ENCODE results near the gene SAXO1. TPM values are rescaled to one million over a fixed set of nuclear protein-coding genes. Genes with fewer than 3 reads are reported as not detected.

Gene SAXO1
- total RNA-seq, 1 donor from 2014 or later: not detected

DNA sequence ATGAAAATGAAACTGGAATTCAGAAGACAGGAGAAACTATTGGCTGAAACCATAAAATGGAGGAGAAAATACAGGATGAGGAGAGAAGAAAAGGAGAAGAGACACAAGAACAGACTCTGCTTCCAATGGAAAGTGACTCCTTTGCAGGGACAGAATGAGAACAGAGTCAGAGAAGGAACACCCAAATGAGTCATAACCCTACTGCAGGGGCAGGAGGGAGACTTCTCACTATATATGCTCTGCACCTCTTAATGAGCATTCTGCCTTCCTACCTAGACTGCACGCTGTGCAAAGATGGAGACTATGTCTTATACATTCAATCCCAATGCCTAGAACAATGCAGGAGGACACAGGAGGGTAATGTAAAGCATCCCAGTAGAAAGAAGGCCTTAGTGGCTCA, 2.1 kb downstream of the SAXO1 start:
- no peaks in the 10 kb centered on the region for H3K9me3 ChIP-seq
- no peak overlapping the region for H3K4me3 ChIP-seq
- intact Hi-C loops (cut with DNase I): no loop called here
- no peaks in the 10 kb centered on the region for H3K27me3 ChIP-seq
- no peaks in the 10 kb centered on the region for H3K4me1 ChIP-seq
- DNase-seq (ENCODE audit: extremely low spot score in 2 of 2): no peak
- no peaks in the 10 kb centered on the region for H3K36me3 ChIP-seq
- no peak overlapping the region for H3K27ac ChIP-seq
- no peak for TF ChIP-seq POLR2A (IDR thresholded peaks at IDR 0.05)
- TF ChIP-seq, protein P1, sequence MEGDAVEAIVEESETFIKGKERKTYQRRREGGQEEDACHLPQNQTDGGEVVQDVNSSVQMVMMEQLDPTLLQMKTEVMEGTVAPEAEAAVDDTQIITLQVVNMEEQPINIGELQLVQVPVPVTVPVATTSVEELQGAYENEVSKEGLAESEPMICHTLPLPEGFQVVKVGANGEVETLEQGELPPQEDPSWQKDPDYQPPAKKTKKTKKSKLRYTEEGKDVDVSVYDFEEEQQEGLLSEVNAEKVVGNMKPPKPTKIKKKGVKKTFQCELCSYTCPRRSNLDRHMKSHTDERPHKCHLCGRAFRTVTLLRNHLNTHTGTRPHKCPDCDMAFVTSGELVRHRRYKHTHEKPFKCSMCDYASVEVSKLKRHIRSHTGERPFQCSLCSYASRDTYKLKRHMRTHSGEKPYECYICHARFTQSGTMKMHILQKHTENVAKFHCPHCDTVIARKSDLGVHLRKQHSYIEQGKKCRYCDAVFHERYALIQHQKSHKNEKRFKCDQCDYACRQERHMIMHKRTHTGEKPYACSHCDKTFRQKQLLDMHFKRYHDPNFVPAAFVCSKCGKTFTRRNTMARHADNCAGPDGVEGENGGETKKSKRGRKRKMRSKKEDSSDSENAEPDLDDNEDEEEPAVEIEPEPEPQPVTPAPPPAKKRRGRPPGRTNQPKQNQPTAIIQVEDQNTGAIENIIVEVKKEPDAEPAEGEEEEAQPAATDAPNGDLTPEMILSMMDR (IDR thresholded peaks at IDR 0.05): no peak
- TF ChIP-seq POLR2AphosphoS5 (IDR thresholded peaks at IDR 0.05; ENCODE audit: insufficient read depth in 1 of 2, low read depth in 1 of 2): no peak

GRCh38 chr9:19028835-19029451, 4.1 kb downstream of the SAXO1 start:
- intact Hi-C loops (cut with DNase I): no loop called here
- H3K4me3 ChIP-seq: no peak overlapping the region
- no peaks in the 10 kb centered on the region for H3K36me3 ChIP-seq
- TF ChIP-seq, protein P1 (IDR thresholded peaks at IDR 0.05): peak; percentile 42 to 87 (median 72)
- TF ChIP-seq POLR2AphosphoS5 (IDR thresholded peaks at IDR 0.05; ENCODE audit: insufficient read depth in 1 of 2, low read depth in 1 of 2) (peak in 1 of 2 donors; percentile 18), POLR2A (IDR thresholded peaks at IDR 0.05) (no peak)
- DNase-seq (ENCODE audit: extremely low spot score in 2 of 2): no peak
- H3K27me3 ChIP-seq: no peaks in the 10 kb centered on the region
- H3K27ac ChIP-seq: no peak overlapping the region
- no peaks in the 10 kb centered on the region for H3K4me1 ChIP-seq
- no peaks in the 10 kb centered on the region for H3K9me3 ChIP-seq

DNA sequence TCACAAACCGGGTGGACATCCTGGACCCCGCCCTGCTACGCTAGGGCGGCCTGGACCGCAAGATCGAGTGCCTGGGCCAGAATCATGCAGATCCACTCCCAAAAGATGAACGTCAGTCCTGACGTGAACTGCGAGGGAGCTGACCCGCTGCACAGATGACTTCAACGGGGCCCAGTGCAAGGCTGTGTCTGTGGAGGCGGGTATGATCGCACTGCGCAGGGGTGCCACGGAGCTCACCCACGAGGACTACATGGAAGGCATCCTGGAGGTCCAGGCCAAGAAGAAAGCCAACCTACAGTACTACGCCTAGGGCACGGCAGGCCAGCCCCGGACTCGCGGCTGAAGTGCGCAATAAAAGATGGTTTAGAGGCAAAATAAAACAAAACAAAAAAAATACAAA, 5.2 kb downstream of the SAXO1 start:
- no peak overlapping the region for H3K27ac ChIP-seq
- no peaks in the 10 kb centered on the region for H3K36me3 ChIP-seq
- TF ChIP-seq POLR2AphosphoS5 (IDR thresholded peaks at IDR 0.05; ENCODE audit: insufficient read depth in 1 of 2, low read depth in 1 of 2) (no peak), POLR2A (IDR thresholded peaks at IDR 0.05) (no peak)
- TF ChIP-seq, protein P1 (IDR thresholded peaks at IDR 0.05): no peak
- peaks cover under 1% of the 10 kb centered on the region for H3K4me1 ChIP-seq
- intact Hi-C loops (cut with DNase I): no loop called here
- H3K4me3 ChIP-seq: no peak overlapping the region
- DNase-seq (ENCODE audit: extremely low spot score in 2 of 2): no peak
- H3K27me3 ChIP-seq: no peaks in the 10 kb centered on the region
- no peaks in the 10 kb centered on the region for H3K9me3 ChIP-seq

DNA sequence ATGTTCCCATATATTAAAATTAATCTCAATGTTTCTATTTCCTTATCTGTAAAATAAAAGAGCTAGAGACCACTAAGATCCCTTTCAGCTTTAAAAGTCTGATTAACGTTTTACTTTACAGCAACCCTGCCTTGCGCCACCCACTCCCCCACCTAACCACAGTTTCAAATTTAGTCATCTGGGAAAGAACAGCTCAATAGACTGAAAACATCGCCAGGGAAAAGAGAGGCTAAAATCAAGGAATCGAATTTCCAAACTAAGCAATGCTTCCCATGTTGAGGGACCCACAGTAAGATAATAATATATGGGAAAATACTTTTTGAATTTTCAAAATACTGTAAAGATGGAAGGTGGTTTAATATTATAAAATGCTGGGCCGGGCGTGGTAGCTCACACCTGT, 6.6 kb downstream of the SAXO1 start:
- Histone ChIP-seq H3K27me3 (no peaks in the 10 kb centered on the region), H3K36me3 (no peaks in the 10 kb centered on the region), H3K27ac (no peak overlapping the region), H3K4me3 (no peak overlapping the region), H3K9me3 (no peaks in the 10 kb centered on the region), H3K4me1 (peaks cover 5% of the 10 kb centered on the region)
- TF ChIP-seq POLR2AphosphoS5 (IDR thresholded peaks at IDR 0.05; ENCODE audit: insufficient read depth in 1 of 2, low read depth in 1 of 2) (no peak), POLR2A (IDR thresholded peaks at IDR 0.05) (no peak)
- TF ChIP-seq, protein P1 (IDR thresholded peaks at IDR 0.05): no peak
- no peak for DNase-seq (ENCODE audit: extremely low spot score in 2 of 2)
- intact Hi-C loops (cut with DNase I): no loop called here

DNA sequence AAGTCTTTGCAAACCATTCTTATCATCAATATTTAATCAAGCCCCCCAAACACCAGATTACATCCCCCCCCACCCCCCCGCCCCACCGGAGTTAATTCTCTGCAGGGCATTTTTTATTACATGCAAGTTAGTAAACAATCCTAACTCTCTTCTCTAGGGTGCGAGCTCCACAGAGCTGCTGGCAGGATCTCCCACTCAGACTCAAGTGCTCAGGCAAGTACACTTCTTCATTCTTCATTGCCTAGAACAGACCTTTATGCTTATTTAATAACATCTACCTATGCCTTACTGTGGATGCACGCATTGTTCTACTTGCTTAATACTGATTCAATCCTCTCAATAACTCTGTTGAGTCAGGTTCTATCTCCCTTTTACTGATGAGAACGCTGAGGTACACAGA, 9.9 kb downstream of the SAXO1 start:
- Histone ChIP-seq H3K4me3 (no peak overlapping the region), H3K4me1 (peaks cover 5% of the 10 kb centered on the region), H3K36me3 (no peaks in the 10 kb centered on the region), H3K9me3 (no peaks in the 10 kb centered on the region), H3K27ac (no peak overlapping the region), H3K27me3 (no peaks in the 10 kb centered on the region)
- intact Hi-C loops (cut with DNase I): no loop called here
- TF ChIP-seq POLR2AphosphoS5 (IDR thresholded peaks at IDR 0.05; ENCODE audit: insufficient read depth in 1 of 2, low read depth in 1 of 2) (no peak), POLR2A (IDR thresholded peaks at IDR 0.05) (no peak)
- TF ChIP-seq, protein P1 (IDR thresholded peaks at IDR 0.05): no peak
- DNase-seq (ENCODE audit: extremely low spot score in 2 of 2): no peak

Data from vagina (tissue), 2 donors.